GM21390 (cell line): ENCODE measurements around the gene RPTOR.
"Not testable (repeated sequence)": the region's sequence is repeated elsewhere in the genome, so short reads cannot be mapped to it uniquely, and the experiment has no call there.

ENCODE experiments used
- ATAC-seq: cut with Tn5 transposase; IDR thresholded peaks from one replicate; pipeline ENCODE4 v1.9.1; 2021; ENCODE audit not compliant: unreplicated experiment

The RPTOR gene

DNA sequence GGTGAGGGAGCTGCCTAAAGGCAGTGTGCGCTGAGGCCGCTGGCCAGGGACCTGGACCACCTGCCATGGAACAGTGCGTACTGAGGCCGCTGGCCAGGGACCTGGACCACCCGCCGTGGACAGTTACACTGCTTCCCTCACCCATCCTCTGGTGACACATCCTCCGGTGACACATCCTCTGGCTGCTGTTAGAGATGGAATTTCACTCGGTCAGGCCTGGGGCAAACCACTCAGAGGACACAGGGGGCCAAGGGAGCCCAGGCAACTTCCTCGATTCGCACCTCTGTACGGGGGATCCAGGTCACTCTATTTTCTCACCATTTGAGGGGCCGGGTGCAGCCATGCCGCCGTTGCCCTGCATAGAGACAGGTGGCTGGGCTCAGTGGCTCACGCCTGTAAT is 32.4 kb upstream of the RPTOR start:
- ATAC-seq: no peak

DNA sequence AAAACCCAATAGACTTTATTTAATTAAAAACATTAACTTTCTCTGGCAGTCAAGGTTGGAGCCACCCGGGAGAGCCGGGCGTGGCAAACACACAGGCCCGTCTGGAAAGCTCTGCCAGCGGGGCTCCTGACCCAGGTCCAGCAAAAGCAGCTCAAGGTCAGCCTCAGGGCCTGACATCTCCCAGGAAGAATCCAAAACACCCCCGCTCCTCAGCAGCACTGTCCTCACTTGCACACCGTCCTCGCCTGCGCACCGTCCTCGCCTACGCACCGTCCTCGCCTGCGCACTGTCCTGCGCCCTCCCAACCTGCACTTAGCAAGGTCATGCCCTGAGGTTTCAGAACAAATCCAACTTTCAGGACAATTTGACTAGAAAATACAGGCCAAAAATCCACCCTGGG is 31.4 kb upstream of the RPTOR start:
- ATAC-seq: no peak

DNA sequence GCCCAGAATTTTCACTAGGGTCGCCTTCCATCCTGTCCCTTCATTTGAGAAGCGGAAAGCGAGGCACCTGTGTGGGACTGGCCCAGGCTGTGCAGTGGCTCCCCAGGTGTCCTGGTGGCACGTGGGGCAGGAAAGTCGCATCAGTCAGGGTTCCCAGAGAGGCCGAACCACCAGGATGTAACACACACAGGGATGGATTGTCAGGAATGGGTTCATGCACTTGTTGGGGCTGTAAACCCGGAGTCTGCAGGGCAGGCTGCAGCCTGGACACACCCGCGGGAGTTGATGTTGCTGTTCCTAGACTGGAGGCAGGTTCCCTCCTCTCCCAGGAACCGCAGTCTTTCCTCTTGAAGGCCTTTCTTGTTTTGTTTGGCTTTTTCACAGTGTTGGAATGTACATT is 30.7 kb upstream of the RPTOR start:
- no peak for ATAC-seq

DNA sequence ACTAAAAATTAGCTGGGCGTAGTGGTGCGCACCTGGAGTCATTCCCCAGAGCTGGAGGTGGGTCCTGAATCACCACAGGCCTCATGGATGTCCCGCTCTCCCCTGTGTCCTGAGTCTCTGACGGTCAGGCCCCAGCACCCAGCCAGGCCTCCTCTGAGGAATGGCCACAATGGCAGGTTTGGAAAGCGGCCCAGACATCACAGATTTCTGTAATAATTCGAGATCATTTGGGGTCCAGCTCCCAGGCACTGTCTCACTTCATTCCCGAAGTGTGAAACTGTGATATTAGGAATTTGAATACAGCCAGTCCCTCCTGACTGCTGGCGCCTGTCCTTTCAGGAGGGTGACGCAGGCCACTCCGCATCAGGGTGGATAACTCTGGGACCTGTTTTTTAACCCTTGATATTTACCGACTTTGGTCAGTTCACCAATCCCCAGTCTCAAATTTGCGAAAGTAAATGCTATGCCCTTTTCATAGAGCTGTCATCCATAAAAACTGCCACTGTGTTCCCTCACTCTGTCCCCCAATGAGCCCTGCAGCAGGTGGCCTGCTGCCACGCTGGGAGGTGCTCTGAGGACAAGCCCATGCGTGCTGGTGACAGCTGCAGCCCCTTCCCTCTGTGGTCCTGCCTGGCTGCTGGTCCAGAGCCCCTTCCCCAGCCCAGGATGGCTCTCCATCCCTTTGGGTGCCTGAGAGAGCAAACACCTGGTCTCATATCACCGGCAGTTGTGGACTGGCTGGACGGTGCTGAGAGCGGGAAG is 28.3 kb upstream of the RPTOR start:
- ATAC-seq: no peak

DNA sequence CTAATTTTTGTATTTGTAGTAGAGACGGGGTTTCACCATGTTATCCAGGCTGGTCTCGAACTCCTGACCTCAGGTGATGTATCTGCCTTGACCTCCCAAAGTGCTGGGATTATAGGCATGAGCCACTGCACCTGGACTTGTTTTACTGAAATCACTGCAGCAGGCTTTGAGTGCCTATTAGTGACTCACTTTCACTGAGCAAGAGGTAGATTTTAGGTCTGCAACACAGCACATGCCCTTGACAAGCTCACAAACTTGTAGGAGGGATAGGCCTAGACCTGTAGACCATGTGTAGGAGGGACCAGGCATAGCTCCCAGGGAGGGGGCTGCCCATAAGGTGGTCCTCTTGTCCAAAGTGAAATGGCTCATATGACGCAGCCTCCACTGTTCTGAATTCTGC is 27.0 kb upstream of the RPTOR start:
- ATAC-seq: no peak

DNA sequence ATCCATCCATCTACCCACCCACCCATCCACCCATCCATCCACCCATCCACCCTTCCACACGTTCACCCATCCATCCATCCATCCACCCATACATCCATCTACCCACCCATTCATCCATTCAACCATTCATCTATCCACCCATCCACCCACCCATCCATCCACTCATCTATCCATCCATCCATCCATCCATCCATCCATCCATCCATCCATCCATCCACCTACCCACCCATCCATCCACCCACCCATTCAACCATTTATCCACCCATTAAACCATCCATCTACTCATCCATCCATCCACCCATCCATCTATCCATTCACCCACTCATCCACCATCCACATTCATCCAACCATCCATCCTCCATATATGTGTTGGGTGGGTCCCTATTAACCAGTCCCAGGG is 26.2 kb upstream of the RPTOR start:
- no peak for ATAC-seq

DNA sequence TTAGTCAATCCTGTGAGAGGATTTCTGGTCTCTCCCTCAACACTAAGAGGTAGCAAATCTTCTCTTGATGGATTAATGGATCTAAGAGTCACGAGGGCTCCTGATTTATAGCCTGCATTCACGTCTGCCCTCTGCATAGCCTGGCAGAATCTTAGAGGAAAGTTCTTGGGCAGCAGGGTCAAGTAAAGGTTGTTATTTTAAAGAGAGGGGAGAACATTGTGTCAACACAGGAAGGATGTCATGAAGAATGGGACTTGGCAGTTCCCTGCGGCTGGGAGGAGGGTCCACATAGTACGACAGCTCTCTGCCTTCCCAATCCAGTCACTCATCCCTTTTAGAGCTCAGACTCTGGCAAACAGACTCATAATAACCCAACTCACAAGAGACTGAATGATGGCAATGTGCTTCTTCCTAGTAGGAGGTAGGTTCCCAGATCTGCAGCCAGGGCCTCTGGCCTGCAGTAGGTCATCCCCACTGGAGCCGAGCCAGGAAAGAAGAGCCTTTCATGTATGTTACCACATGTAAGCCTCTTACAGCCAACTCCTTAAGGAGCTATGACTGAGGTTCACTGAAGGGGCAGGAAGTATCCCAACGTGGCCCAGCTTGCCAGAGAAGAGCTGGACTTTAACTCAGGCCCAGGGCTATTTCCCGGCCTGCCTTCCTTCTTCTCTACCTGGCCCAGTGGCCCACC is 25.4 kb upstream of the RPTOR start:
- no peak for ATAC-seq

DNA sequence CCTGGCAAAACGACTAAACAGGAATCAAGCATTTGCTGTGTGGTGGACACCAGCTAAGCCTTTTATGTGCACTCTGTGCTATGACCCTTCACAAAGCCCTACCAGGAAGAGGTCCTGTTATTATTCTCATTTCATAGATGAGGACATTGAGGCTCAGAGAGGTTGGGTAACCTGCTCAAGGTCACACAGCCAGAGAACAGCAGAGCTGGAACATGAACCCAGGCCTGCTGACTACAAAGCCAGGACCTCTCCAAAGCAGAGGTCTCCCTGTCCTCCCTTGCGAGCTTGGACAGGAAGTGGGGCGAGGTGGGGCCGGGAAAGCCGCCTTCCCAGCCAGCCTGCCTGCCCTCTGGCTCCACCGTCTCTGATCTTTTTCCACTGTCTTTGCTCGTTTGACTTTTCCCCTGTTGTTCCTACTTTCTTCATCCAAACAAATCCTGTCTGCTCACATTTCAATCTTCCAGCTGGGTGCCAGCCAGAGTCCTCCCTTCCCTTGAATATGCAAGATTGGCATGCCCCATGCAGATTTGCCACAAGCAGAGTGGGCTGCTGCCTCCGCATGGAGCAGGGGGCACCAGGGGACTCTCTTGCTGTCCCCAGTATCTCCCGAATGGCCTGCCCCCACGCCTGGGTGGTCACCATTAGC is 23.7 kb upstream of the RPTOR start:
- ATAC-seq: no peak

DNA sequence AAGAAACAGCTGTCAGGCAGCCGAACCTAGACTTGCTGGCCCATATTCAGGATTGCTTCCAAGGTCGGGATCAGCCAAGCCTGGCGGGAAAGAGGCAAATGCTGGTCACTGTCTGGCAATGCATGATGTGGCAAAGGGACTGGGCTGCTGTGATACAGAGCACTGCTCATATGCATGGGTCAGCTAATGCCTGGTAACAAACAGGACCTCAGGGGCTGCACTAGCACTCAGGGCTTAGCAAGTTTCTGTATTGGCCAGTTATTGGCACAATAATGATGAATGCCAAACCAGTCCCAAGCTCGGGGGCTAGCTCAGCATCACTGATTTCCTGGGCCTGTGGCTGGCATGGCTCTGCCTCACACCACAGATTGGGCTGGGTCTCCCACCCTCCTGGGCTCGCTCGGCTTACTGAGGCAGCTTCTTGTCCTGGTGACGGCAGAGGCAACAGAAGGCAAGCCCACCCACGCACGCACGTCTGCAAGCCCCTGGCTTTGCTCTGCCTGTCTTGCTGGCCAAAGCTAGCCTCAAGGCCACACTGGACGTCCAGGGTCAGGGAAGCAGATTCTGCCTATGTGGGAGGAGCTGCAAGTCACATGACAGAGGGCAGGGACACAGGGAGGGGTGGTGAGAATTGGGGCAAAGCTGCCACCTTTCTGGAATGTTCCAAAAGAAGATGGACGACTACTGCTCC is 21.4 kb upstream of the RPTOR start:
- ATAC-seq: no peak

DNA sequence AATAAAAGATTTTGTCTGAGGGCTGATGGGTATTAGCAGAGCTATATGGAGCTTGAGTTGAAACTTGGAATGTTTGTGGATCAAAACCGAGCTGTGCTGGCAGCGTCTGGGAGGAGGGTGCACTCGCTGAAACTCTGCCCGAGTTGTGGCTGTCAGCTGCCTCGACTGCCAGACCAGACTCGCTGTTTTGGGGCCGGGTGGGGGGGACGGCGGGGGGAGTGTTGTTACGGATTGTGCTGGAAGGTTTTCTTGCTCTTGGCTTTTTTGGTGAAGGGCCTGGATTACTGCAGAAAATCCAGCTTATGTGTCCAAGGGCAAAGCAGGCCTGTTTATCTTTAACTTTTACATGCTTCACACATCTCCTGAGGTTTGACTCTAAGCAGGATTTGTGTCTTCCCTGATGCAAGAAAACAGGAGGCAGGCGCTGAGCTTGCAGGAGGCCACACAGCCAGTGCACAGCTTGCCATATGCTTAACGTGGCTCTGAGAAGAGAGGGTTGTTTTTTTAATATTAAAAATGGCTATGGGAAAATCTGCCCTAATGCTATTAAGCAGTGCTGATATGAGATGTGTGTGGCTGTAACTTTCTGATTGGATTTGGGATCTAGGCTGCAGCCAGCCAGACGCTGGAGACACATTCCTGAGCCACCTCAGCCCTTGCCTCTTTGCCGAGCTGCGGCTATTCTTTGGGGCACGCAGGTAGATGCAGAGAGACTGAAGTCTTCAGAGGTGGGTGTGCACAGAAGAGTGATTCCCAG is 20.5 kb upstream of the RPTOR start:
- ATAC-seq: no peak

DNA sequence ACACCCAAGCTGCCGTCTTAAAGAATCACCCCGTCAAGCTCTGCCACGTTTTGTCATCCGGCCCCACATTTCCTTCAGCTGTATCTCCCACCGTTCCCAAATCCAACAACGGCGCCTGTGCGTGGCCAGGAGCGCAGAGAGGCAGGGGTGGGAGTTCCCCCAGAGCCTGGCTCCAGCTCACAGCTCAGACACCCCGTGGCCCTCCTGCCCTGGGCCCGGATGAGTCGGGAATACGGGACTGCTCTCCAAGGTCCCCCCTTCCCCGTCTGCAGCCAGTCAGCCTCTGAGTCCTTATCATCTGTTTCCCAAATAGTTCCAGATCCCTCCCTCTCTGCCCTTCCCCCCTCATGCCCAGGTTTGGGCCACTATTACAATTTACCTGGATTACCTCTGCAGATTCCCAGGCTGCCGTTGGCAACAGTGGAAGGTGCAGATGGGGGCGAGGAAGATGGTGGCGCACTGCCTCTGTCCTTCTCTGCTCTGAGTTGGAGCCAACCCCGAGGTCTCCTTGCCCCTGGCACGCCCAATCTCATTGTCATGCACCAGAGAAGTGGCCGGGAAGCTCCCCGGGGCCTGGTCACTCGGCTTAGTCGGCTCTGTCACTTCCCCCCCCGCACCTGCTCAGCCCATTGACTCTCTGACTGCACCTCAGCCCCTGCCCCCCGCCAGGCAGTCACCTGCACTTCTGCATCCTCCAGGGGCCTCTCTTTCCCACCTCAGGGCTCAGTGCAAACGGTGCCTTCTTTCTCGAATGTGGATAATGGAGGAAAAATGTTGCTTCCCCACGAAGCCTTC is 18.3 kb upstream of the RPTOR start:
- ATAC-seq: no peak

DNA sequence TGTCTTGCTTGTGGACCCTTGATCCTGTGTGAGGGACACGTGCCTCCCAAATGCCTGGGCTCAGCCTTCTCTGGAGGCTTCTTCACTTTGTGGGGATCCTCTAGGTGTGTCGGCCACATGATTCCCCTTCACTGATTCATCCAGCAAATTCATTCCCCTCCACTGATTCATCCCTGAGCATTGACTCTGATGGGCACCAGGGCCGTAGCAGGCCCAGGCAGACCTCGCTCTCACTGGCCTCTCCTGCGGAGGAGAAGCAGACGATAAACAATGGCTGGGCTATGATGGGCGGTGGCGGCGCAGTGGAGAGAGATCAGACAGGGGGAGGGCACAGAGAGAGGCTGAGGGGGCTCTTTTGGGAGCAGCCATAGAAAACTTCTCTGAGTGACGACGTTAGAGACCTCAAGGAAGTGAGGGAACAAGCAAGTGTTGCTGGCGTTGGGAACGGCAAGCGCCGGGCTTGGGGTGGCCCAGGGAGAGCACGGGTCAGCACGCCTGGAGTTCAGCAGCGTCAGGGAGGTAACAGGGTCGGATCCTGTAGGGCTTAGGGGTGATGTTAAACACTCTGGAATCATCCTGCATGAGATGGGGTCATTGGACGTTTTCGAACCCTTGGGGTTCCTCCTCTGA is 17.5 kb upstream of the RPTOR start:
- ATAC-seq: no peak

DNA sequence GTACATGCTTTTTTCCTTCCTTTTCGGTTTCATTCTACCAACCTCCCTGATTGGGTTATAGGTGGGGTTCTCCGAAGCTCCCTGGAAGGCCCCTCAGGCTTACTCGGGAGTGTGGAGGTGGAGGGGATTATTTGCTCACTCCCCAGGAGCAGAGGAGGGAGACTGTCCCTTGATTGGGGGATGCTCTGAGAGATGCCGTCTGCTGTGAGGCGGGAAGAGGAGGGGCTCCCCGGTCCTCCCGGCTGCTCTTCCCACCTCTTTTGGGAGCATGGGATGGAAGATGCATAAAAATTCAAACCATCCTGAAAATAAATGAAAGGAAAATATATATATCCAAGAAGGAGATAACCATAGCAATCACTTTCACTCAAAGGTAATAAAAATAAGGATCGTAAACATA is 16.1 kb upstream of the RPTOR start:
- ATAC-seq: no peak

DNA sequence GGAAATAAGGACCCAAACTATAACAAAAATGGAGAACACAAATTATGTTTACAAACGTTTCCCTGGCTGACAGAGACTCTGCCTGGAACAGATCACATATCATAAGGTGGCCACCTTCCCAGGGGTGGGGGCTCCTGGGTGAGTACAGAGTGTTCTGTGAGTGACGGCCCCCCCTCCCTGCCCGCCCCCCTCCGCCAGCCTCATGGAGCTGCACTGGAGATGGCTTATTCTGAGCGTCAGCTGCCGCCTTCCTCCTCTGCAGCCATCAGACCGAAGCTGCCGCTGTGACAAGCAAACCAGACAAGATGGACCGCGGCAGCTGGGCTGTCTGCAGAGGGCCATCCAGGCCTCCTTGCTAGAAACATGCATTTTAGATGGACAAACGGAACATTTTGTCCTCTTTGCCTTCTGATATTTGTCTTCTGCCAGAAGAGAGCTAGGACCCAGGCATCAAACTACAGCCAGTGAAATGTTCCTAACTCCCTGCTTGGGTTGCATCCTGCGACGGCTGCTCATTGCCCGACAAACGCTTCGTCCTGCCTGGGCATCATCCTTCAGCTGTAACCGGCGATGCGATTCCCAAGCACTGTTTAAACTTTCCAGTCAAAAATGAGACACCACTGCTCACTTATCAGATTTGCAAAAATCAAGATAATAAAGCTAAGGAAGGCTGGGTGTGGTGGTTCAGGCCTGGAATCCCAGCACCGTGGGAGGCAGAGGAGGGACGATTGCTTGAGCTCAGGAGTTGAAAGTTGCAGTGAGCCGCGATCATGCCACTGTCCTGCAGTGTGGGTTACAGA is 15.3 kb upstream of the RPTOR start:
- ATAC-seq: no peak

DNA sequence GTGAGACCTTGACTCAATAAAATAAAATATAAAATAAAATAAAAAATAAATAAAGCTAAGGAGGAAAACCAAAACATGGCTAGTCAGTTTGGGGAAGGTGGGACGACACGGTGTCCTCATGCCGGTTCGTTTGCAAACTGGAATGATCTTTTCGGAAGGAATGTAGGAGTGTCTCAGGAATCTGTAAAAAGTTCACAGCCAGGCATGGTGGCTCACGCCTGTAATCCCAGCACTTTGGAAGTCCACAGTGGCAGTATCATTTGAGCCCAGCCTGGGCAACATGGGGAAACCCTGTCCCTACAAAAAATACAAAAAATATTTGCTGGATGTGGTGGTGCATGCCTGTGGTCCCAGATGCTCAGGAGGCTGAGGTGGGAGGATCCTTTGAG is 14.7 kb upstream of the RPTOR start:
- ATAC-seq: no peak

DNA sequence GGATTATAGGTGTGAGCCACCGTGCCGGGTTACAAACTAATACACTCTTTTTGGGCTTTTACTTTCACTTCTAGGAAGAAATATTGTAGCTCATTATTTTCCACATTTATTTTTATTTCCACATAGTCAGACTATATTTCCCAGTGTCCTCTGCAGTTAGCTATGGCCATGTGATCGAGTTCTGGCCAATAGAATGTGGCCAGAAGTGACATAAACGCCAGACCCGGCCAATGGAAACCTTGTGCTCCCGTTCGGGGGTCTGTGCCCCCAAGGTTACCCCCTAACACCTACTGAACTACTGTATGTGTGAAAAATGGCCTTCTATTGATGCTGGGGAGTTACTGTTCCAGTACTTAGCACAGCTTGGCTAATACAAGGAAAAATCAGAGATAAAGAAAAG is 13.2 kb upstream of the RPTOR start:
- ATAC-seq: no peak

DNA sequence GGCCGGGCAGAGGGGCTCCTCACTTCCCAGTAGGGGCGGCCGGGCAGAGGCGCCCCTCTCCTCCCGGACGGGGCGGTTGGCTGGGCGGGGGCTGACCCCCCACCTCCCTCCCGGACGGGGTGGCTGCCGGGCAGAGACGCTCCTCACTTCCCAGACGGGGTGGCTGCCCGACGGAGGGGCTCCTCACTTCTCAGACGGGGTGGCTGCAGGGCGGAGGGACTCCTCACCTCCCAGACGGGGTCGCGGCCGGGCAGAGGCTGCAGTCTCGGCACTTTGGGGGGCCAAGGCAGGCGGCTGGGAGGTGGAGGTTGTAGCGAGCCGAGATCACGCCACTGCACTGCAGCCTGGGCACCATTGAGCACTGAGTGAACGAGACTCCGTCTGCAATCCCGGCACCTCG is 7.3 kb upstream of the RPTOR start:
- not testable (repeated sequence) for ATAC-seq

DNA sequence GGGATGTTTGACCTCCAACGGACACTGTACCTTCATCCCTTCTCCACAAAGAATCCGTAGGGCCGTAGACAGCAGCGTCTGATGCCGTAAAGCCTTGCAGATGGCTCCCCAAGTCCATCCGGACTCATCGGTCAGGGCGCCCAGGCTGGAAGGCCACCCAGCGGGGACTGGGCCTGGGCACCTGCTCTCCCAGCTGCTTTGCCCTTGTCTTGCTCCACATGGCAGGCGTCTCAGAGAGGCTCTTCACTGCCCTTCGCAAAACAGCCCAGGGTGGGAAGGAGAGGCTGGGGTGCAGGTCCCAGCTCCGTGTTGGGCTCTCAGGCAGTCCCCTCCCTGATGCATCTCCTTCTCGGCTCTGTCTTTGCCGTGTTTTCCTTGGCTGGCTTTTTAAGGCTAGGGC is 6.2 kb upstream of the RPTOR start:
- no peak for ATAC-seq

DNA sequence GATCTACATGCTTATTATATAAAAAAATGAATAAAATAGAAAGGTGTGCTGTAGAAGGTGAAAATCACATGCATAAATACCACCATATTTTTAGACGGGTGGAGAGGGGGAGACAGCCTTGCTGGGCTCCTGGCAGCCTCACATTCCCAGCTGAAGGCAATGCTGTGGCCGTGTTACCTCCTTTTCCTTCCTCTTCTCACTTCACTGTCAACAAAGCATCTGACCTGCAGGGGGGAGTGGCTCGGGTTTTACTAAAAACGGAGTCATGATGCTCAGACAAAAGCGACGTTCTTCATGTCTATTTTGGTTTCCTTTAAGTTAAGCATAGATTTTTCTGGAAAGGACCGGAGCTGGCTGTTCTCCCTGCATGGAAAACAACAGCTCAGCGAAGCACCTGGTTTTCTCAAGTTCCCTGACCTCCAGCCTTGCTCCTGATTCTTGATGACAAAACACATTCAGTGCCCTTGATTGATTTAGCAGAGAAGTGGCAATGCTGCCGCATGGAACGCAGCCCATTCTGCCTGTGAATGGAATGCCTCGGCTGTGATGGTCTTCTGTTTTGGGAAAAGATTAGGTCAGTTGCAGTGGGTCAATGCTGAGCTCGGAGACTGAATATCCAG is 5.5 kb upstream of the RPTOR start:
- no peak for ATAC-seq
